WI38 (cell line): Measurements from ENCODE around the gene SUCLG2.

Source experiments
- H3K4me3 ChIP-seq: 2 replicates; pipeline ENCODE4 v1.5.1; 2011; ENCODE audit warnings: low read depth, mild to moderate bottlenecking, control low read depth, low read length
- TF ChIP-seq, protein P1 (sequence below): IDR thresholded peaks from 2 replicates; pipeline ENCODE4 v1.5.1; 2012; ENCODE audit warnings: low read depth, mild to moderate bottlenecking, control low read depth, low read length

The SUCLG2 gene, protein sequence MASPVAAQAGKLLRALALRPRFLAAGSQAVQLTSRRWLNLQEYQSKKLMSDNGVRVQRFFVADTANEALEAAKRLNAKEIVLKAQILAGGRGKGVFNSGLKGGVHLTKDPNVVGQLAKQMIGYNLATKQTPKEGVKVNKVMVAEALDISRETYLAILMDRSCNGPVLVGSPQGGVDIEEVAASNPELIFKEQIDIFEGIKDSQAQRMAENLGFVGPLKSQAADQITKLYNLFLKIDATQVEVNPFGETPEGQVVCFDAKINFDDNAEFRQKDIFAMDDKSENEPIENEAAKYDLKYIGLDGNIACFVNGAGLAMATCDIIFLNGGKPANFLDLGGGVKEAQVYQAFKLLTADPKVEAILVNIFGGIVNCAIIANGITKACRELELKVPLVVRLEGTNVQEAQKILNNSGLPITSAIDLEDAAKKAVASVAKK

DNA sequence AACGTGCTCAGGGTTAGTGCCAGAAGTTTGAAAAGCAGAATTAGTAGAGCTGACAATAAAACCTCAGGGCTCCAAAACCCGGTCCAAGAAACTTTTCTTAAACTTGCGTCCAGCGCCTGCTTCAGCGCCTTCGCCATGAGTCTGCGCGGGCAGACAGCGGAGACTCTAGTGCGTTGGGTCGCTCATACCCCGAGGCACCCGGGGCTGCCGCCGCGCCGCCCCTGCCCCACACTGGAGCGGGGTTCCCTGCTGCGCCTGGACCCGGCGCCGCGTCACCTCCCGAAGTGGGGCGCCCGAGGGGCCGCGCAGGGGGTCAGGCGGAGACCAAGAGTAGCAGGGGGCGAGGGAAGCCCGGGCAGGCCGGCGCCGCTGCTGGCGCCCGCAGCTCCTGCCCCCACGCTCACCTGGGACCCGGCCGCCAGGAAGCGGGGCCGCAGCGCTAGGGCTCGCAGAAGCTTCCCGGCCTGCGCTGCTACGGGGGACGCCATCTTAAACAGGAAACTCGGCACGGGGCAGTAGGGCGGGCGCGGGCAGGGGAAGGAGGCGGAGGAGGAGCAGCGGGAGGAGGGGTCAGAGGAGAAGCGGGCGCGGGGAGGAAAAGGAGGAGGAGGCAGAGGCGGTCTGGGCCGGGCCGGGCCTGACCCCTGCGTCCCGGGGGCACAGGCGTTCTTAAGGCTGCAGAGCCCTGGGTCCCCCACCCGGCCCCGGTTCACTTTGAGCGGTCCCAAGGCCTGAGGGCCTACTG is at the start of gene SUCLG2:
Gene SUCLG2 (minus strand): TSS at position 514 of the 745 bp plus-strand sequence. CDS start 26 bp downstream, at position 488.
- H3K4me3 ChIP-seq: peak within 1 kb of the TSS; percentile 80

DNA sequence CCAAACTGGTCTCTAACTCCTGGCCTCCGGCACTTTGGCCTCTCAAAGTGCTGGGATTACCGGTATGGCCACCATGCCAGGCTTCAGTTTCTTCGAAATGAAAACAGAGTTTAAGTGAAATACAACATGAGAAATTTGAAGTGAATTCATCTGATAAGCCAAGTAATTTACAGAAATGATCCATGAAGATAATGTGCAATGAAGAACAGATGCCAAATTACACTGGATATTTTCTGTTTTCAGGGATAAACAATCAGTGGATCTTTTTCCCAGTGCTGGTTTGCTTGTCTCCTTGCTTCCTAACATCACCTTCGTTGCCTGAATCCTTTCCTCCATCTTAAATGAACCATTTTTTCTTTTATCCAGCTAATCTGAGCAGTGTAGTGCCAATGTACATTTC is 46.2 kb upstream of the SUCLG2 start:
- TF ChIP-seq, protein P1, sequence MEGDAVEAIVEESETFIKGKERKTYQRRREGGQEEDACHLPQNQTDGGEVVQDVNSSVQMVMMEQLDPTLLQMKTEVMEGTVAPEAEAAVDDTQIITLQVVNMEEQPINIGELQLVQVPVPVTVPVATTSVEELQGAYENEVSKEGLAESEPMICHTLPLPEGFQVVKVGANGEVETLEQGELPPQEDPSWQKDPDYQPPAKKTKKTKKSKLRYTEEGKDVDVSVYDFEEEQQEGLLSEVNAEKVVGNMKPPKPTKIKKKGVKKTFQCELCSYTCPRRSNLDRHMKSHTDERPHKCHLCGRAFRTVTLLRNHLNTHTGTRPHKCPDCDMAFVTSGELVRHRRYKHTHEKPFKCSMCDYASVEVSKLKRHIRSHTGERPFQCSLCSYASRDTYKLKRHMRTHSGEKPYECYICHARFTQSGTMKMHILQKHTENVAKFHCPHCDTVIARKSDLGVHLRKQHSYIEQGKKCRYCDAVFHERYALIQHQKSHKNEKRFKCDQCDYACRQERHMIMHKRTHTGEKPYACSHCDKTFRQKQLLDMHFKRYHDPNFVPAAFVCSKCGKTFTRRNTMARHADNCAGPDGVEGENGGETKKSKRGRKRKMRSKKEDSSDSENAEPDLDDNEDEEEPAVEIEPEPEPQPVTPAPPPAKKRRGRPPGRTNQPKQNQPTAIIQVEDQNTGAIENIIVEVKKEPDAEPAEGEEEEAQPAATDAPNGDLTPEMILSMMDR: no peak
- H3K4me3 ChIP-seq: no peak overlapping the region

More for the DNA sequence above, at the start of gene SUCLG2:
- TF ChIP-seq, protein P1: no peak

DNA sequence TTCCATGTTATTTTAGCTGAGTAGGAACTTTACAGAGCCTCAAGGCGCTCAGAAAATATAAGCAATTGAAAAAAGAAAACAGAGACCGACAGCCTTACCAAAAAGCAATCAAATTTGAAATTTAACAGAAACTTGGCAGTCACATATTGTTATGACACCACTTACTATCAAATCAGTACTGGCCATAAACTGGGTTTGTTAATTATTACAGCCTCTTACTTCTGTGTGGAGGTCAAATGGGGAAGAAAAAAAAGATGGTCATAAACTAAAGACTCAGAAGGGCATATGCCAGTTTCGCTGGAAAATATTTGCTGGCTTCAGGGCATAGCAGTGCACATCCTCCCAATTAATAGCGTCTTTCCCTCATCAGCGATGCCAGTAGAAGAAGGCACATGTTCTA is 45.5 kb upstream of the SUCLG2 start:
- TF ChIP-seq, protein P1: no peak
- no peak overlapping the region for H3K4me3 ChIP-seq

DNA sequence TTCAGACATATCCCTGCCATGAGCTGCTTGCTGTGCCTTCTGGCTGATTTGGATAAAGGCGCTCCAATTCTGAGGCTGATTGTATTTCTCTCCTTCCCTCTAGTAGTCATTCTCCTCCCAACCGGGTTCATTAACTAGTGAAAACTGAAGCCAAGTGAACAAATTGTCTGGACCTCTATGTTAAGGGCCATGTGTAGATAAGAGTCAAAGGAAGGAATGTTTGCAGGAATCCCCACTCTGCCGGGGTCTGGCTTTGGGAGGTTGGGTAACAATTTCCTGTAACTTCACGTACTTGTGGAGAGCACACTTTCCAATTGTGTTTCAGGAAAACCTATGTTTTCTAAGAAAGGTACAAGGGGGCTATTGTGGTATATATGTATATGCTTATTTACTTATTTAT is 38.2 kb upstream of the SUCLG2 start:
- no peak overlapping the region for H3K4me3 ChIP-seq
- TF ChIP-seq, protein P1: no peak

DNA sequence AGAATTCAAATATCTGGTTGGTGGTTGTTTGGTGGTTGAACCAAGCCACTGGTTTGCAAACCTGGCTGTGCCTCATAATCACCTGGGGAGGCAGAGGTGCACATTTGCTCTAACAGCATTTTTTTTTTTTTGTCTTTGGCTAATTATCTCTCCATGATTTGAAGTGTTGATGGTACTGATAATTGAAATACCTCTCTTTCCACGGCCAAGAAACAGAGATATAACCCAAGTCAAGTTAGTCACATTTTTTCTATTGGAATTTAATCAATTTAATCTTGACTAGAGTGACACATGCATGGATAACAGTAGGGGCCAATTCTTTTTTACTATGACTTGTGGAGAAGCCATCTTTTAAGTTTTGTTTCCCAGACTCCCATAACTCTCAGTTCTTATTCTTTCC is 37.5 kb upstream of the SUCLG2 start:
- no peak overlapping the region for H3K4me3 ChIP-seq

DNA sequence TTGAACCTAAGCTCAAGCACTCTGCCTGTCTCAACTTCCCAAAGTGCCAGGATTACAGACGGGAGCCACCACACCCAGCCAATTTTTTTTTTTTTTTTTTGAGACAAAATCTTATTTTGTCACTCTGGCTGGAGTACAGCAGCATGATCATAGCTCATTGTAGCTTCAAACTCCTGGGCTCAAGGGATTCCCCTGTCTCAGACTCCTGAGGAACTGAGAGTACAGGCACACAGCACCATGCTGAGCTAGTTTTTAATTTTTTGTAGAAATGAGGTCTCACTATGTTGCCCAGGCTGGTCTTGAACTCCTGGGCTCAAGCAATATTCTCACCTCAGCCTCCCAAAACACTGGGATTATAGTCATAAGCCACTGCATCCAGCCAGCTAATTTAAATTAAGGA is 36.8 kb upstream of the SUCLG2 start:
- H3K4me3 ChIP-seq: no peak overlapping the region
- TF ChIP-seq, protein P1: no peak

More for the DNA sequence above, 37.5 kb upstream of the SUCLG2 start:
- TF ChIP-seq, protein P1: no peak

DNA sequence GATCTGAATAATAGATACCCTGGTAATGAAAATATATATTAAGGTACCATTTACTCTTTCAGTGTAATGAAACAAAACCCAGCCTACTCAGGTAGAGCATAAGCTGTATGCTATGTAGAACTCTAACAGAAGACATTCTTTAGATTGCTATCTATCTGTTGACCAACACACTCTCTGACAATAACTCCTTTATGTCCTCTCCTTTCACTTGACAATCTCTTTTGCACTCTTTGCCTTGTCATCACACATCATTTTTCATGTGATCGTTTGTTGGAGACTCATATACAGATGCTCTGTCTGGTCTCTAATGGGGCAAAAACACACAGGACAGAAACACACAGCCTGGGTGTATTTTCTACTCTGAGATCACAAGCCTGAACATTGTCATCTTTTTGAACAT is 35.4 kb upstream of the SUCLG2 start:
- TF ChIP-seq, protein P1: no peak
- no peak overlapping the region for H3K4me3 ChIP-seq
